HPDE6-E6E7 (cell line): ENCODE data around the gene GPC6.

Experiments
- DNase-seq: peaks from one replicate; pipeline ENCODE4 v3.0.0; 2011; ENCODE audit warnings: missing footprints; ENCODE audit errors: extremely low spot score

GPC6 gene

GRCh38 chr13:93499991-93500390, 273.4 kb downstream of the GPC6 start:
- no peak for DNase-seq

DNA sequence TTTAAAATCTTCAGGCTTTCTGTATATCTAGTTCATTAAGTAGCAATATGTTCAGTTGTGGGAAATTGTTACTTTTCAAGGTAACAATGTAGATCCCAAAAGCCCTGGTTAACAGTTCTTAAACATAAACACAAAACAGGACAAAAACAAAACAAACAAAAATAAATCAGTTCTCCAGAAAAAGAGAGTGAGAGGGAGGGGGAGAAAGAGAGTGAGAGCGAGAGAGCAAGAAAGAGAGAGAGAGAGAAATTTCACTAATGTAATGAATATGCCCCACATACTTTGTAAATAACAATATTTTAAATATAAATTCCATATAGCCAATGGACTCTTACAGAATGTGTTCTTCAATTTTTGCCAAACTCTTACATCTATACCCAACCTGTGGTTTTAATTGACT, 275.5 kb downstream of the GPC6 start:
- DNase-seq: no peak

- no peak for DNase-seq
Measured at GRCh38 chr13:93502987-93503615, 276.5 kb downstream of the GPC6 start.

DNA sequence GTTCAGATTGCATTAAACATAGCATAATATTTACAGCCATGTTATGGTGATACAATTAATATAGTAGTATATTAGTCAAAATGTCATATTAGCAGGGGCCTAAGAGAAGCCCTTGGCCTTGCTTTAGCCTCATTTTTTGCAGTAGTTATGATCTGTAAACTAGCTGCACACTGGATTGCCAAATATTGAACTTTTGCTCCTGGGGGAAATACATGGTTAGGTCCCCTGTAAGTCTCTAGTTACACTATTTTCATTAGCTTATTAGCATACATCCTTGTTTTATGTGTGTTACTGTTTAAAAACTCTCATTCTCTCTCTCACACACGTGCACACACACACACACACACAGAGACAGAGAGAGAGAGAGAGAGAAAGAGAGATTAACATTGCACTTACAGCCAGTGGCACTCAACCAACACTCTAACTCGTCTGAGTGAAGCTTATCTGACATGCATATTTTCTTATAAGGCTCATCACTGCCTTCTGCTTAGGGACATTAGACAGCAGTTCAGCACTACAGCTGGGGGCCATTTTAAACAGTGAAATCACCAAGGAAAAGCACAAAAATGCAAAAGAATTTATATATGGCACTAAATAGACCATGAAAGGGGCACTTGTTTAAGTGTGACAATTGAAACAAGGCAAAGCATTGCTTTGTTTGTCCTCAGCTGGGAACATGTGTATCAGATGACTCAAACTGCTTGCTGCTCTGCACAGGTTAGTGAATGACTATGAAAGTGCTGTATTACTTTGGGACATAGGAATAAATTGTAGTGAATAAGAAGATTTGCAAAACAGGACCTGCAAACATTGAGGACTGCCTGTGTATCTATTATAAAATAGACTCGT, 278.7 kb downstream of the GPC6 start:
- DNase-seq: no peak

GRCh38 chr13:93511011-93511410, 284.4 kb downstream of the GPC6 start:
- no peak for DNase-seq

- DNase-seq: no peak
Measured at GRCh38 chr13:93515267-93515666, 288.7 kb downstream of the GPC6 start.

- DNase-seq: no peak
Measured at GRCh38 chr13:93517658-93518057, 291.1 kb downstream of the GPC6 start.

- no peak for DNase-seq
Measured at GRCh38 chr13:93521307-93521706, 294.7 kb downstream of the GPC6 start.

GRCh38 chr13:93522501-93522900, 295.9 kb downstream of the GPC6 start:
- DNase-seq: no peak

DNA sequence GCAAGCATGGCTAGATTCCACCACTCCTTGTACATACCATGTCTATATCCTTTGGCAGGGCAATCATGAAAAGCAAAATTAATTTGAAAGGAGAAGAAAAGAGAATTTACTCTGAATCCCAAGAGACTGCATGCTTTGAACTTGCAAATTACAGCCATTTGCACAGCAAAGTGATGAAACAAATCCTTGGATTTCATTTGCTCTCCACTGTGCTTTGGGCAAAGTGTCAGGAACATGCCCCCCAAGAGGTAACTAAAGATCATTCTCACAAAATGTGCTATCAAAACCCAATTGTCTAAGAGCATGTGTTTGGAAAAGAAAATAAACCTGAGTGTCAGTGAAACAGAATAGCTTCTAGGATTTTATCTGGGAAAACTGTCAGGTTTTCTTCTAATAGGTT, 298.5 kb downstream of the GPC6 start:
- DNase-seq: no peak

- no peak for DNase-seq
Measured at GRCh38 chr13:93527748-93528297, 301.2 kb downstream of the GPC6 start.

DNA sequence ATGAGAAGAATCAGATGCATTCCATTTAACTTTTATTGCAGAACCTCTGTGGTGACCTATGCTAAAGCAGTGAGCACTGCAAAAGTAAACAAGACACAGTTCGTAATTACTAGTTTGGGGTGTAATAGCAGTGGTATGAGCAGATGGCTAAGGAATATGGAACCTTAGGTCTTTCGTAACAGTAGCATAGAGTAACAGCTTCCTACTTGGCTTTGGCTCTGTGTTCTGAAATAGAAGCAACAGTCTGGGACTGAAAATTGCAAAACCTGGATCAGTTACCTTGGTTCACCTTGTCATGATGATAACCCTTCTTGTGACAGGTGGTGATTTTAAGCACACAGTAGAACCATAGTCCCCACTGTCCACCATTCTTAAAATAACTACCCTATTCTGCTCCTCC, 303.4 kb downstream of the GPC6 start:
- no peak for DNase-seq

DNA sequence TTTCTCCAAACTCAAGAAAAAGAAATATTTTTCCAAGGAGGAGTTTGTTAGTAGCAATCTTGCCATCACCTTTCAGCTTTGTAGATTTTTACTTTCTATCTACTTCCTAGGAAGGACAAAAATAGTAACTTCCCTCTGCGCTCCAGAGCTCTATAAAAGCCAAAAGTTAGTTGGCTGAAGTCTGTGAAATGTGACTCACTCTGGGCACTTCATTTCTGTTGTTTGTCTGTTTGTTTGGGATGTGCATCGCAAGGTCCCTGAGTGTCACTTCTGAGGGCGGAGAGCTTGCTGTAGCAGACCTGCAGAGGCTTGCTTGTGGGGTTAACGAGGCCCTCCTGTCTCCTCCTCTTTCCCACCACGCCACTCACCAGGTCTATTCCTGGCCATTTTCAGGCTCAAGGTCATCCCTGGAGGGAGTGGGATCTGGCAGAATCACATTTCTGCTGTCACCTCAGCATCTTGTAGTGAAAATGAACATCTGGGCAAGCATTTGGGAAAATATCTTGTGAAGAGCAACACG, 307.6 kb downstream of the GPC6 start:
- DNase-seq: no peak

- no peak for DNase-seq
Measured at GRCh38 chr13:93535251-93535650, 308.6 kb downstream of the GPC6 start.

DNA sequence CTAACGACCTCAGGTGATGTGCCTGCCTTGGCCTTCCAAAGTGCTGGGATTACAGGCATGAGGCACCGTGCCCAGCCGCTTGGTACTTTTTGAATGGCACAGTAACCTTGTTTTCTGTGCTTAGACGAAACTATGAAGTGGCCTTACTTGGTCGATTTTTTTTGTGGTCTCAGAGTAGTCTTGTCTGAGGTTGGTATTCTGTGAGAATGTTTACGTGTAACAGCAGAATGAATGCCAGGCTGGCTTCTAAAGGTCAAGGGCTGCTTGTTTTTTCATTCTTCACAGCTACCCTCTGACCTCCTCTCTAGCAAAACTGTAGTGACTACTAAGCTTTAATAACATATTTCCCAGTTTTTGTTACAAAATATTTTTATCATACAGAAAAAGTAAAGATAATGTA, 313.3 kb downstream of the GPC6 start:
- no peak for DNase-seq

DNA sequence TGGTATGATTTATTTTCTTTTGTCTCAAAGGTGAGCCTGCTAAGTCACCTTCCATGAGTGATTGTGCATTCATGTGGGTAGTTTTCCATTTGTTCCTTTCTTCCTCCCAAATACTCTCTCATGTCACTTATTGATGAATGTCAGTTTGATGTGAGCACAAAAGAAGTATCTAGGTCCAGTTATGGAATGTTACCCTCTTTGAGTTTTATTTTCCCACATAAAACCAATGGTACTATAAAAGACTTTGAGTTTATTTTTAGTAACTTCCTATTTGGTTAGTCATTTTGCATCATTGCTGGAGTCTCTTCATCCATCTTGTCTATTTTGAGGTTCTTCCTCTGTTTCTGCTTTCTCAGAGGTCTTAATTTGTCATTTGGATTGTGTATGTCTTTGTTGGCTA, 321.3 kb downstream of the GPC6 start:
- no peak for DNase-seq

- DNase-seq: no peak
Measured at GRCh38 chr13:93549326-93550005, 322.9 kb downstream of the GPC6 start.

- no peak for DNase-seq
Measured at GRCh38 chr13:93550236-93550635, 323.6 kb downstream of the GPC6 start.

- no peak for DNase-seq
Measured at GRCh38 chr13:93552596-93552995, 326.0 kb downstream of the GPC6 start.

DNA sequence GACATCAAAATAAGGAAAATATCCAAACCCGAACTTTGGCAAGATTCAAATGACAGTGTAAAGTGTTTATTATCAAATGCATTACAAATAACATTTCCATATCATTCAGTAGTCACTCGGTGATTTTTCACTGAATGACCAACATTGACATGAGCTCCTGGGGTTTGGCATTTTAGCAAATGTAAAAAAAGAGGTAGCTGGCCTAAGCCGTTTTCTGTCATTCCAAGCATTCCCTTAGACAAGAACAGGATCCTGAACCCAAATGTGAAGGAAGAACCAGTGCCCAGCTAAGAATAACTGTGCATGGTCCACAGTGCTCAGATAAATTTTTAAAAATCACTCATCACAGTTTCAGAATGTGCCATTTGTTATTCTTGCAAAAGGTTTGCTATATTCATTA, 327.9 kb downstream of the GPC6 start:
- DNase-seq: no peak

DNA sequence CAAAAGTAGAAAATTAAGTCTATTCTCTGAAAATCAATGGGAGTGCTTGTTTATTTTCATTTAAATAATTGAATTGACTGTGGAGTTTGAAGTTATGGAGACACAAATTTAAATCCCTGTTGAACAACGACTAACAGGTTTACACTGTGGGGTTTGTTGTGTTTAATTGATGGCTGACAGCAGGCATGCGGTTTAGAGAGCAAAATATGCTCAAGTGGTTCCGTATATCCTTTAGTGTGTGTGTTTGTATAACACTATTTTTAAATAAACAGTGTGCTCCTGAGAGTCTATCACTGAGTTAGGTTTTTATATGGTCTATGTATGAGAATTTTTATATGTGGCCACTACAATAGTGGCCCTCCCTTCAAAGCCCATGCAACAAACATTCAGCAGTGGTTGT, 332.0 kb downstream of the GPC6 start:
- DNase-seq: no peak

DNA sequence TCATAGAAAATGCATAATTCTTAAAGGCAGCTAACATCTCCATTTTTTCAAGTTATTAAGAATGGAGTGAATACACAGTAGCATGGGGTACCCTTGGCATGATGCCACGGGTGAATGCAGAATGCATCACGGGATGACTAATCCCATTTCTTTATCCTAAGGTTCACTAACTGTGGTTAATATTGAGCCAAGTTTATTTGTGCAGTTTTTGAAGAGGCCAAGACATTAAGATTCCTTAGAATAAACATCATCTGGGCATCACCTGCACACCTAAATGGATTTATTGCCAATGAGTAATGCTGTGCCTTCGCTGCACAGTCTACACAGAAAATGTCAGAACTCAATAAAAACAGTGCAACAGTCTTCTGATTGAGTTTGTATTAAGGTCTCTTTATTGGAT, 333.1 kb downstream of the GPC6 start:
- peak; percentile 9 for DNase-seq
